ENCODE data around the gene MED6.

MED6 gene

DNA sequence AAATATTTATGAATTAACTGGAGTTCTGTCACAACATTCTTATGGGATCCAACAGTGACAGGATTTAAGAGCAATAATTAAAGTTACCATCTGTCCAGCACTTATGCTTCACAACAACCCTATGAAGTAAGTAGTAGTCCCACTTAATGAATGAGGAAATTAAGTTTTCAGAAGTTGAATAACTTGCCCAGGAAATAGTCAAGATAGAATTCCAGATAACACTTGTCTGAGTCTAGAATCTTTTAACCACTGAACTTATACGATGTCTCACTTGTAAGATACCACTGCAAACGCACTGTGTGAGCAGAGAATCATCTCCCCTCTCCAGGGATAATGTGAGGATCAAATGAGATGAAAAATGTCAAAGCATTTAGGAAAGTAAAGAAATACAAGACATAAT, 38.0 kb upstream of the MED6 start:
- no peaks in the 10 kb centered on the region for H3K4me1 ChIP-seq (ENCODE audit: control insufficient read depth, insufficient read depth, low read length)
- 93 to 94% methylated on average over 2 of the region's 2 CpGs for WGBS, 2 experiments
- peaks cover 31% of the 10 kb centered on the region for H3K27me3 ChIP-seq (ENCODE audit: control insufficient read depth, insufficient read depth, low read length, poor library complexity, severe bottlenecking)
- no peak overlapping the region for H3K4me3 ChIP-seq (ENCODE audit: insufficient read depth, low read depth, low read length)
- no peaks in the 10 kb centered on the region for H3K36me3 ChIP-seq (ENCODE audit: control insufficient read depth, insufficient read depth, low read length)
- H3K9me3 ChIP-seq (ENCODE audit: control insufficient read depth, low read length): no peaks in the 10 kb centered on the region
- H3K27ac ChIP-seq (ENCODE audit: insufficient read depth, low read depth, low read length, poor library complexity, severe bottlenecking): no peak overlapping the region

DNA sequence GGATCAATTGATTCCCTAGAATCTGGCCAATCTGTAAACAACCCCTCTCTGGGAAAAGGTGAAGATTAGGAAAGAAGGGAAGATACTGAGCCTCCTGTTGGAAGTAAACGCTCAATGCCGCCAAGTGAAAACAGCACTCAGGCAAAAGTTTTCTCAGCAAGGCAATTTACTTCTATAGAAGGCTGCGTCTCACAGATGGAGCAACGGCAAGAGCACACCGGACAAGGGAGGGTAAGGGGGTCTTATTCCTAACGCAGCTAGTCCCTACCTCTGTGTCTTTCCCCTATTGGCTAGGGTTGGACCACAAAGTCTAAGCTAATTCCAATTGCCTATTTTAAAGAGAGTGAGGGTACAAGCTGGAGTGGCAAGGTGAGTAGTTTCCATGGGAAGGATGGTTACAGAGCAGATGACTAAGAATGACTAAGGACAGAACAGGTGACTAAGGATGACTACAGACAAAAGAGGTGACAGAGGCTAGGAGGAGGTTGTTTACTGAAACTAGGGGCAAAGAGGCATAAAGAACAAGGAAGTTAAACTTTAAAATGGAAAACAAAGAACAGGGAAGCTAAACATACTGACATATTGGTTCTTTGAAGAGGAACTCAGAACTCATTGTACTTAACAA, 35.6 kb upstream of the MED6 start:
- H3K4me1 ChIP-seq (ENCODE audit: control insufficient read depth, insufficient read depth, low read length): no peaks in the 10 kb centered on the region
- H3K27ac ChIP-seq (ENCODE audit: insufficient read depth, low read depth, low read length, poor library complexity, severe bottlenecking): no peak overlapping the region
- no peaks in the 10 kb centered on the region for H3K36me3 ChIP-seq (ENCODE audit: control insufficient read depth, insufficient read depth, low read length)
- H3K9me3 ChIP-seq (ENCODE audit: control insufficient read depth, low read length): no peaks in the 10 kb centered on the region
- peaks cover 14% of the 10 kb centered on the region for H3K27me3 ChIP-seq (ENCODE audit: control insufficient read depth, insufficient read depth, low read length, poor library complexity, severe bottlenecking)
- no peak overlapping the region for H3K4me3 ChIP-seq (ENCODE audit: insufficient read depth, low read depth, low read length)
- WGBS, 2 experiments: 95 to 97% methylated on average over 6 of the region's 6 CpGs

DNA sequence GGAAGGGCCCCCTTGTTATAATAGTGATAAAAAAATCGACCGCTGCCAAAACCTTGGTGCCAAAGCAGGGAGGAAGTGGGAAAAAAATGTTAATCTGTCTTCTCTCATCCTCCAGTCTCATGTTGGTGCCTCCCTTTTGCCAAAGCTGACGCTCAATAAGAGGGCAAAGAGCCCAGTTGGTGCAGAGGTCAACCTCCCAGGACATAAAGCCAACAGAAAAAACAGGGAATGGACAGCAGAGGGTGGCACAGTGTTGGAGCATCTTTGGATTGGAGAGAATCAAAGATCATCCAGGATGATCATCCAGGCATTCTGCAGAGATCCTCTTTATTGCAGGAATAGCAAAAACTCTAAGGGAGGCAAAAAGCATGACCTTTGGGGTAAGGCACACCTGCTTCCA, 31.5 kb upstream of the MED6 start:
- Histone ChIP-seq H3K4me1 (ENCODE audit: control insufficient read depth, insufficient read depth, low read length) (no peaks in the 10 kb centered on the region), H3K27me3 (ENCODE audit: control insufficient read depth, insufficient read depth, low read length, poor library complexity, severe bottlenecking) (no peaks in the 10 kb centered on the region), H3K27ac (ENCODE audit: insufficient read depth, low read depth, low read length, poor library complexity, severe bottlenecking) (no peak overlapping the region), H3K9me3 (ENCODE audit: control insufficient read depth, low read length) (no peaks in the 10 kb centered on the region), H3K4me3 (ENCODE audit: insufficient read depth, low read depth, low read length) (no peak overlapping the region), H3K36me3 (ENCODE audit: control insufficient read depth, insufficient read depth, low read length) (no peaks in the 10 kb centered on the region)
- WGBS, 2 experiments: 91 to 95% methylated on average over 3 of the region's 3 CpGs

DNA sequence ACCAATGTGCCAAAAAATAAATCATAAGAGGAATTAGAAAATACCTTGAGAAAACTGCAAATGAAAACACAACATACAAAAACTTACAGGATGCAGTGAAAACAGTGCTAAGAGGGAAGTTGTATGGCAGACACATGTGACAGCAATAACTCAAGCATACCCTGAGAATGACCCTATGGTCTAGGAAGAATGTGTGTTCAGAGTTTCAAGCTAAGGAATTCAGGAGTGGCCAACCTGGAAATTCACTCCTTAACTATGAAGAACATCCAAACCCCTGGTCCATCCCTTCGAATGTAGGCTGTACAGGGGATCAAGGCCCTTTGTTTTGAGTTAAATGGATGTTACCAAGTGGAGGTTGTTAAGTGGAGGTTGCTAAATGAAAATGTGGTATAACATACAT, 24.5 kb upstream of the MED6 start:
- Histone ChIP-seq H3K36me3 (ENCODE audit: control insufficient read depth, insufficient read depth, low read length) (no peaks in the 10 kb centered on the region), H3K27ac (ENCODE audit: insufficient read depth, low read depth, low read length, poor library complexity, severe bottlenecking) (no peak overlapping the region), H3K4me3 (ENCODE audit: insufficient read depth, low read depth, low read length) (no peak overlapping the region), H3K27me3 (ENCODE audit: control insufficient read depth, insufficient read depth, low read length, poor library complexity, severe bottlenecking) (no peaks in the 10 kb centered on the region), H3K4me1 (ENCODE audit: control insufficient read depth, insufficient read depth, low read length) (no peaks in the 10 kb centered on the region), H3K9me3 (ENCODE audit: control insufficient read depth, low read length) (no peaks in the 10 kb centered on the region)
- WGBS, 2 experiments: 95 to 100% methylated on average over 1 of the region's 1 CpG

DNA sequence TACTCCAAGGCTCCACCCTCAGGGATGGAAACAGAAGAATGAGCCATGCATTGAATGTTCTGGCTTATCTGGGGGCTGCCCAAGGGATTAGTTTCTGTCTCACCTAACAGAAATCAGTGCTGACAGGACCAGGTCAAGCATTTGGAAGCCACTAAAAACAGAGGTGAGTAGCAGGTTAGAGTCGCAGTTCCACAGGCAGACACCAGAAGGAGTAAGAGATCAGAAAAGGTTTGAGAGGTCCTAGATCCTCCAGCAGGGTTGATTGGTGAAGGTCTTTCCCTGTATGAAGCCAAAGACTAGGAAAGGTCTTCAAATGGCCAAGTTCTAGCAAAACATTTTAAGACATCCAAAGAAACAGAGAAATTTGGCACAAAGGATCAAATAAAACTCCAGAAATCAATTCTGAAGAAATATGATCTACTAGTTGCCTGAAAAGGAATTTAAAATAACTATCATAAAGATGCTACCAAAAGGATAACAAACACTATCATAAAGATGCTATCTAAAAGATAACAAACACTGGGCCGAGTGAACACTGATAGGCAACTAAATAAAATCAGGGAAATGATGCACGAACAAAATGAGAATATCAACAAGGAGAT, 21.8 kb upstream of the MED6 start:
- H3K4me3 ChIP-seq (ENCODE audit: insufficient read depth, low read depth, low read length): no peak overlapping the region
- H3K9me3 ChIP-seq (ENCODE audit: control insufficient read depth, low read length): no peaks in the 10 kb centered on the region
- 58 to 61% methylated on average over 3 of the region's 3 CpGs for WGBS, 2 experiments
- no peaks in the 10 kb centered on the region for H3K4me1 ChIP-seq (ENCODE audit: control insufficient read depth, insufficient read depth, low read length)
- H3K36me3 ChIP-seq (ENCODE audit: control insufficient read depth, insufficient read depth, low read length): no peaks in the 10 kb centered on the region
- H3K27ac ChIP-seq (ENCODE audit: insufficient read depth, low read depth, low read length, poor library complexity, severe bottlenecking): no peak overlapping the region
- no peaks in the 10 kb centered on the region for H3K27me3 ChIP-seq (ENCODE audit: control insufficient read depth, insufficient read depth, low read length, poor library complexity, severe bottlenecking)

DNA sequence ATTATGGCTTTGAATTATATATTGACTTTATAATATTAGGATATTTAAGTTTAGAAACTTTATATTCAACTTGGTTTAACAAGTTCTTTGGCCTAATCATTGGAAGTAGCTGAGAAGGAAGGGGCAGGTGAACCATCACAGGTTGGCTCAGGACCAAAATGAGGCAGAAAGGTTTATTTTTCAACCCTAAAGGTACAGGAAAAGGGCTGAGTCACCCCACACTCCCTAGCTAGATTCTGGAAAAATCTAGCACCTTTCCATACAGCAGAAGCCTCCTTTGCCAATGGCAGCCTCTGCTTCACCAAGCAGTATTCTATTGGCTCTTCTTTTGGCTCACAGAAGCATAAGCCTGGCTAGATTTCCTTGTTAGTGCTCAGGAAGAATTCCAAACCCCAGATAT, 19.3 kb upstream of the MED6 start:
- H3K4me1 ChIP-seq (ENCODE audit: control insufficient read depth, insufficient read depth, low read length): no peaks in the 10 kb centered on the region
- no peak overlapping the region for H3K4me3 ChIP-seq (ENCODE audit: insufficient read depth, low read depth, low read length)
- H3K9me3 ChIP-seq (ENCODE audit: control insufficient read depth, low read length): no peaks in the 10 kb centered on the region
- no peaks in the 10 kb centered on the region for H3K36me3 ChIP-seq (ENCODE audit: control insufficient read depth, insufficient read depth, low read length)
- H3K27me3 ChIP-seq (ENCODE audit: control insufficient read depth, insufficient read depth, low read length, poor library complexity, severe bottlenecking): no peaks in the 10 kb centered on the region
- H3K27ac ChIP-seq (ENCODE audit: insufficient read depth, low read depth, low read length, poor library complexity, severe bottlenecking): no peak overlapping the region

DNA sequence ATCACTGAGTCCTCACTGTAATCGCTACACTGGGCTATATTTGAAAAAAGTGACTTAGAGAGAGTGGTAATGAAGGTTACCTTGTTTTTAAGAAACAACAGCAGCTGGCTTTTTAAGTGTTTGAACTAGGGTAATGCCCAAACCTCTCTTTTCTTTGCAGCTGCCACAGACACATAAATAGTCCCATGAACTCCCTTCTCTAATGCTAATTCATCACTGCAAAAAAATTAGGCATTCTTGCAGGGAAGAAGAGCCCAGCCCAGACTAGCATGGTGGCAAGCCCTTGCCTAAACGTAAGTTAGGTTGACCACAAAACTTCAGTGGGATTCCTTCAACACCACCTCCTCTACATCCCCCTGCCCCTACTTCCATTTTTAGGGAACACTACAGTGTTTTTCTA, 17.9 kb upstream of the MED6 start:
- H3K36me3 ChIP-seq (ENCODE audit: control insufficient read depth, insufficient read depth, low read length): no peaks in the 10 kb centered on the region
- H3K4me3 ChIP-seq (ENCODE audit: insufficient read depth, low read depth, low read length): no peak overlapping the region
- no peaks in the 10 kb centered on the region for H3K4me1 ChIP-seq (ENCODE audit: control insufficient read depth, insufficient read depth, low read length)
- 82 to 94% methylated on average over 2 of the region's 2 CpGs for WGBS, 2 experiments
- no peaks in the 10 kb centered on the region for H3K9me3 ChIP-seq (ENCODE audit: control insufficient read depth, low read length)
- no peaks in the 10 kb centered on the region for H3K27me3 ChIP-seq (ENCODE audit: control insufficient read depth, insufficient read depth, low read length, poor library complexity, severe bottlenecking)
- no peak overlapping the region for H3K27ac ChIP-seq (ENCODE audit: insufficient read depth, low read depth, low read length, poor library complexity, severe bottlenecking)

DNA sequence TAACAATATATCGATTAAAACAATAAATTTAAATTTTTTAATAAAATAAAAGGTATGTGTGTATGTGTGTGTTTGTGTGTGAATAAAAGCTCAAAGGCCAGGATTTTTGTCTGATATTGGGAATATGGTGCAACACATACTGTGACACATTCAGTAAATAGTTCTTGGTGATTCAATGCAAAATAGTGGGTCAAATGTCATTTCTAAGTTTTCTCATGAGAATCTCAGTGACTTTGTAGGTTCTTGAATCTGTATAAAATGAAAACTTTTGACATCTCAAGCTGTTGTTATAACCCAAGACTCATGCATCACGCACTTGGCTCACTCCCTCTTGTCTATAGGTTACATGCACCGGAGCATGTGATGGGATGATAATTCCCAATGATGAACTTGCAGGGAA, 16.2 kb upstream of the MED6 start:
- Histone ChIP-seq H3K36me3 (ENCODE audit: control insufficient read depth, insufficient read depth, low read length) (no peaks in the 10 kb centered on the region), H3K27me3 (ENCODE audit: control insufficient read depth, insufficient read depth, low read length, poor library complexity, severe bottlenecking) (no peaks in the 10 kb centered on the region), H3K9me3 (ENCODE audit: control insufficient read depth, low read length) (no peaks in the 10 kb centered on the region), H3K4me3 (ENCODE audit: insufficient read depth, low read depth, low read length) (no peak overlapping the region), H3K27ac (ENCODE audit: insufficient read depth, low read depth, low read length, poor library complexity, severe bottlenecking) (no peak overlapping the region), H3K4me1 (ENCODE audit: control insufficient read depth, insufficient read depth, low read length) (no peaks in the 10 kb centered on the region)
- 86 to 88% methylated on average over 1 to 3 of the region's 3 CpGs for WGBS, 2 experiments

DNA sequence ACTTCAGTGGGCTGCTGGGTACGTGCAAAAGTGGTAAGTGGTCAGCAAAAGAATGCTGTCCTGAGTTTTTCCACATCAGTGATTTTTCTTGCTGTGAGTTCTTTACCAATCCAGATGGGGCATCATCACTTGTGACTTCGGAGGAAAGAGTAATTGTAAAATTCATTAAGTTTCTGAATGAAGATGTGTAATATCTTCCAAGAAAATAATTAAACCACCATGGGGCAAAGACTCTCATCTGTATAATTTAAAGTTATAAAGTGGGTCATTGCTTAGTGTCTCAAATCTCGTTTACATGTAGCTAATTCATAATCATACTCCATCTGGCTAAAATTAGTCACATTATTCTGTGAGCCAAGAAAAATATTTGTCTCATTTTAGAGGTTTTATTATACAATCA, 10.8 kb upstream of the MED6 start:
- WGBS, 2 experiments: 74 to 90% methylated on average over 1 to 3 of the region's 3 CpGs
- Histone ChIP-seq H3K4me1 (ENCODE audit: control insufficient read depth, insufficient read depth, low read length) (no peaks in the 10 kb centered on the region), H3K36me3 (ENCODE audit: control insufficient read depth, insufficient read depth, low read length) (no peaks in the 10 kb centered on the region), H3K27me3 (ENCODE audit: control insufficient read depth, insufficient read depth, low read length, poor library complexity, severe bottlenecking) (peaks cover 3% of the 10 kb centered on the region), H3K27ac (ENCODE audit: insufficient read depth, low read depth, low read length, poor library complexity, severe bottlenecking) (no peak overlapping the region), H3K4me3 (ENCODE audit: insufficient read depth, low read depth, low read length) (no peak overlapping the region), H3K9me3 (ENCODE audit: control insufficient read depth, low read length) (no peaks in the 10 kb centered on the region)

DNA sequence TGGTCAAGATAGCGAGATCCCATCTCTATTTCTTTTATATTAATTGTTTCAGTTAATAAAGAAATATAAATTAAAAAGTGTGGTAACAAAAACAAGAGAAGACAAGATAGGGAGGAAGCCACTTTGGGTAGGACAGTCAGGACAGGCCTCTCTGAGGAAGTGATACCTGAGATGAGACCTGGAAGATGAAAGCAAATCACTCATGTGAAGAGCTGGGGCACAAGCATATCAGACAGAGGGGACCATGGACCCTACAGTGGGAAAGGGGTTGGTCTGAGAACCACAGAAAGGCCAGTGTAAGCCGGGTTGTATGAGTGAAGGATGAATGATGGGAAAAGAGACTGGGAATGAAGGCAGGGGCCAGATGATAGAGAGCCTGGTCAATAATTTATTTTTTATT, 1.8 kb upstream of the MED6 start:
- no peaks in the 10 kb centered on the region for H3K9me3 ChIP-seq (ENCODE audit: control insufficient read depth, low read length)
- no peaks in the 10 kb centered on the region for H3K36me3 ChIP-seq (ENCODE audit: control insufficient read depth, insufficient read depth, low read length)
- WGBS, 2 experiments: 91 to 95% methylated on average over 1 of the region's 2 CpGs
- H3K4me3 ChIP-seq (ENCODE audit: insufficient read depth, low read depth, low read length): no peak overlapping the region
- peaks cover 11% of the 10 kb centered on the region for H3K27me3 ChIP-seq (ENCODE audit: control insufficient read depth, insufficient read depth, low read length, poor library complexity, severe bottlenecking)
- H3K4me1 ChIP-seq (ENCODE audit: control insufficient read depth, insufficient read depth, low read length): peaks cover 7% of the 10 kb centered on the region
- H3K27ac ChIP-seq (ENCODE audit: insufficient read depth, low read depth, low read length, poor library complexity, severe bottlenecking): no peak overlapping the region

DNA sequence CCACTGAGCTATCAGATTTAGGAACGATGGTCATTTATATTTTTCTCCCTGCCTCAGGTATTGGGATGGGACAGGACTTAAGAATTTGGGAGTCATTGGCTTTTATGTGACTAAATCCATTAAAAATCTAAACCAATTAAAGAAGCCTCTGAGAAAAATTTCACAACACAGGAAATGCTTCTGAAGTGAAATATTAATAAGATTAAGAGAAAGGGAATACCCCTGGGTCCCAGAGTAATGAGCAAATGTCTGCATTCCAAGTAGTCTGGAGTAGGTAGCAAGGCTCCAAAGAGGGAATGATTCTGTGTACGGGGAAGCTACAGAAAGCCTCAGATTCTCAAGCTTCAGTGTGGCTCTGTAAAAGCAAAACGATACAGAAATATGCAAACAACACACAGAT, 707 bp upstream of the MED6 start:
- Histone ChIP-seq H3K27ac (ENCODE audit: insufficient read depth, low read depth, low read length, poor library complexity, severe bottlenecking) (peak overlapping the region; percentile 16), H3K27me3 (ENCODE audit: control insufficient read depth, insufficient read depth, low read length, poor library complexity, severe bottlenecking) (peaks cover 8% of the 10 kb centered on the region), H3K9me3 (ENCODE audit: control insufficient read depth, low read length) (no peaks in the 10 kb centered on the region), H3K36me3 (ENCODE audit: control insufficient read depth, insufficient read depth, low read length) (peaks cover 2% of the 10 kb centered on the region), H3K4me3 (ENCODE audit: insufficient read depth, low read depth, low read length) (peak overlapping the region; percentile 42), H3K4me1 (ENCODE audit: control insufficient read depth, insufficient read depth, low read length) (peaks cover 7% of the 10 kb centered on the region)
- 72 to 75% methylated on average over 3 of the region's 3 CpGs for WGBS, 2 experiments

Measured in ectodermal cell (in vitro differentiated cells).